A549 (cell line): ENCODE measurements around the gene CCDC157. TPM values are rescaled to one million over a fixed set of nuclear protein-coding genes. Genes with fewer than 3 reads are reported as not detected.

Experiments used
- ATAC-seq, 2 experiments: fragments of 200-7000 bp in 1 of 2; fragments of >200 bp in 1 of 2; cut with Nextera tagmentation in 1 of 2; cut with Tn5 transposase in 1 of 2; 3 replicates each; pipeline versions ENCODE4 v1.8.0 to v1.9.1; 2018 to 2020; ENCODE audit warnings: mild to moderate bottlenecking in 1 of 2, moderate library complexity in 1 of 2
- CTCF ChIA-PET: fragments of 300-600 bp; sonication (Branson Sonifier 250); formaldehyde crosslinking; extraction: SDS; loops from one replicate; lab custom pipeline; 2021; ENCODE audit warnings: antibody characterized with exemption, inconsistent platforms; lab: Yijun Ruan, JAX
- POLR2A ChIA-PET: fragments of 350-600 bp; formaldehyde crosslinking; extraction: SDS; loops from one replicate; lab custom pipeline; 2021; ENCODE audit warnings: antibody characterized with exemption, inconsistent platforms; lab: Yijun Ruan, JAX
- DNase-seq, 2 experiments: peaks; one replicate each; pipeline versions ENCODE4 v3.0.0 to v3.0.0-alpha.2; 2011 to 2016; ENCODE audit warnings: low read depth in 1 of 2, low spot score in 1 of 2
- FAIRE-seq: peaks from 2 replicates; lab custom pipeline; 2011; peaks lifted over from hg19 to GRCh38; lab: Jason Lieb, UNC
- H3K27ac ChIP-seq, 2 experiments: fragments of >200 bp; sonication (Bioruptor Twin); formaldehyde crosslinking; 3 replicates each; pipeline ENCODE4 v1.5.1; 2016 to 2017
- H3K4me1 ChIP-seq: fragments of >200 bp; sonication (Bioruptor Twin); formaldehyde crosslinking; 3 replicates; pipeline ENCODE4 v1.6.1; 2016
- H3K4me2 ChIP-seq: fragments of >200 bp; sonication (Bioruptor Twin); formaldehyde crosslinking; 3 replicates; pipeline ENCODE4 v1.6.1; 2016
- H3K4me3 ChIP-seq: fragments of >200 bp; sonication (Bioruptor Twin); formaldehyde crosslinking; 3 replicates; pipeline ENCODE4 v1.5.1; 2016
- H3K9me3 ChIP-seq: fragments of >200 bp; sonication (Bioruptor Twin); formaldehyde crosslinking; 3 replicates; pipeline ENCODE4 v1.6.1; 2016
- ATOH8 ChIP-seq: fragments of 250-450 bp; sonication (Bioruptor Pico); IDR thresholded peaks from 2 replicates; pipeline ENCODE4 v1.5.0; 2020; ENCODE audit warnings: low read depth, mild to moderate bottlenecking, moderate library complexity
- BCL3 ChIP-seq: fragments of >200 bp; sonication (Bioruptor Twin); formaldehyde crosslinking; IDR thresholded peaks from 3 replicates; pipeline ENCODE4 v1.6.1; 2016
- CEBPB ChIP-seq, 2 experiments: fragments of >200 bp in 1 of 2; sonication (Bioruptor Twin) in 1 of 2; formaldehyde crosslinking in 1 of 2; IDR thresholded peaks; 2 replicates each; pipeline ENCODE4 v1.6.1; 2012 to 2016
- EP300 ChIP-seq, 2 experiments: fragments of >200 bp; sonication (Bioruptor Twin); formaldehyde crosslinking; IDR thresholded peaks; 2 replicates in 1 of 2; 3 replicates in 1 of 2; pipeline ENCODE4 v1.6.1; 2016 to 2017
- FOSB ChIP-seq: fragments of 250-450 bp; sonication (Bioruptor Pico); IDR thresholded peaks from 2 replicates; pipeline ENCODE4 v1.5.0; 2020; ENCODE audit warnings: mild to moderate bottlenecking, moderate library complexity
- FOXS1 ChIP-seq: fragments of 250-450 bp; sonication (Bioruptor Pico); IDR thresholded peaks from 2 replicates; pipeline ENCODE4 v1.5.0; 2020; ENCODE audit warnings: mild to moderate bottlenecking, moderate library complexity
- GATA3 ChIP-seq: IDR thresholded peaks from 2 replicates; pipeline ENCODE4 v1.6.1; 2012; ENCODE audit warnings: borderline replicate concordance
- HES2 ChIP-seq: fragments of >200 bp; sonication (Bioruptor Twin); formaldehyde crosslinking; IDR thresholded peaks from 2 replicates; pipeline ENCODE4 v1.6.1; 2016
- HOXA7 ChIP-seq: fragments of 250-450 bp; sonication (Bioruptor Pico); IDR thresholded peaks from 2 replicates; pipeline ENCODE4 v1.5.0; 2020; ENCODE audit warnings: mild to moderate bottlenecking, moderate library complexity
- HOXB13 ChIP-seq: fragments of 250-450 bp; sonication (Bioruptor Pico); IDR thresholded peaks from 2 replicates; pipeline ENCODE4 v1.5.0; 2020; ENCODE audit warnings: low read depth, mild to moderate bottlenecking, moderate library complexity
- HOXB5 ChIP-seq: fragments of 250-450 bp; sonication (Bioruptor Pico); IDR thresholded peaks from 2 replicates; pipeline ENCODE4 v1.5.0; 2020; ENCODE audit warnings: mild to moderate bottlenecking, moderate library complexity
- JUN ChIP-seq, 2 experiments: fragments of >200 bp; sonication (Bioruptor Twin); formaldehyde crosslinking; IDR thresholded peaks; 2 replicates in 1 of 2; 3 replicates in 1 of 2; pipeline ENCODE4 v1.6.1; 2016 to 2017
- KDM5A ChIP-seq: fragments of 200-600 bp; sonication (generic); IDR thresholded peaks from 2 replicates; pipeline ENCODE4 v1.6.1; 2016; ENCODE audit warnings: antibody characterized with exemption, mild to moderate bottlenecking
- MAZ ChIP-seq: fragments of 150-350 bp; IDR thresholded peaks from 2 replicates; pipeline ENCODE4 v1.6.1; 2014; ENCODE audit warnings: antibody characterized with exemption, low read depth, low read length, borderline replicate concordance
- MYC ChIP-seq: IDR thresholded peaks from 2 replicates; pipeline ENCODE4 v1.6.1; 2012; ENCODE audit warnings: mild to moderate bottlenecking, inconsistent platforms, low read length, improper control_type of control experiment, borderline replicate concordance
- POLR2AphosphoS2 ChIP-seq: conservative IDR thresholded peaks from 2 replicates; pipeline ENCODE4 v1.6.1; 2012; ENCODE audit warnings: low read length, improper control_type of control experiment, inconsistent platforms
- REST ChIP-seq: fragments of 200-600 bp; sonication (generic); IDR thresholded peaks from 2 replicates; pipeline ENCODE4 v1.6.1; 2016; ENCODE audit warnings: antibody characterized with exemption, mild to moderate bottlenecking, moderate library complexity
- RFX5 ChIP-seq: fragments of 450-650 bp; IDR thresholded peaks from 2 replicates; pipeline ENCODE4 v1.7.1; 2014; ENCODE audit warnings: antibody characterized with exemption, mild to moderate bottlenecking, moderate library complexity
- RNF2 ChIP-seq: fragments of 200-600 bp; sonication (generic); IDR thresholded peaks from 2 replicates; pipeline ENCODE4 v1.6.1; 2016; ENCODE audit warnings: low read depth, mild to moderate bottlenecking, antibody characterized with exemption, moderate library complexity, borderline replicate concordance
- TFCP2L1 ChIP-seq: fragments of 250-450 bp; sonication (Bioruptor Pico); IDR thresholded peaks from 2 replicates; pipeline ENCODE4 v1.5.0; 2021; ENCODE audit warnings: mild to moderate bottlenecking
- WGBS: methylation state at CpG from one replicate; pipeline ENCODE4 v1.1.6; 2017; ENCODE audit errors: missing lambda C conversion rate; 5-methylcytosine and 5-hydroxymethylcytosine counted together
- polyA plus RNA-seq, 4 experiments: library from polyadenylated mRNA; depleted of rRNA in 3 of 4; stranded (reverse); fragments of >200 nt; fragmentation: RNase III in 1 of 4; extraction: RNeasy Plus Mini Kit Qiagen cat#74134 plus additional on column Dnase treatment in 1 of 4; gene quantifications; 2 replicates in 3 of 4; 3 replicates in 1 of 4; pipeline ENCODE4 v1.2.3, GENCODE V29; 2011 to 2017
- TF ChIP-seq, protein P1 (sequence below): IDR thresholded peaks from 2 replicates; pipeline ENCODE4 v1.6.1; 2012; ENCODE audit warnings: low read depth, borderline replicate concordance

CCDC157 gene
- polyA plus RNA-seq, 2 of the 4 experiments (the other 2 are of a cell fraction): 1.4 to 2.5 TPM

DNA sequence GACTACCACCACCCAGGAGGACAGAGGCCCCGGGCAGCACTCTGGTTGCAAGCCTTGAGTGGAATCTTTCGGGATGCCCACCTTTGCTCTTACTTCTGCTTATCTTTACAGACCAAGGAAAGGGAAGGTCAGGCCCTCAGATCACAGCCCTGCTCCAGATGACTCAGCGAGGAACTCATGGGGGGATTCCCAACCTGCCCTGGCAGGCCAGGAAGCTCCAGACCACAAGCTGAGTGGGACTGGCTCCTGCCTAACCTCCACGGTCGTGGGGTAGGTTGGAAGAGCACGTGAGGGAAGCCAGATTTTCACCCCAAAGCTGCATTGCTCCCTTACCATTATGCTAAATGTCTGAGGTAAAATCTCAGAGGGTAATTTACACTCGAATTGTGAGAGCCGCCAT lies 41.9 kb upstream of the CCDC157 start:
- DNase-seq: no peak
- Histone ChIP-seq H3K4me3 (no peak overlapping the region), H3K4me2 (peak overlapping the region; percentile 26; the same call in 1 of the 3 replicates), H3K4me1 (peaks cover 42% of the 10 kb centered on the region), H3K9me3 (no peaks in the 10 kb centered on the region), H3K27ac (peak overlapping the region in 1 of 2 experiments; percentile 75; a peak in 4 of 6 replicates)
- FAIRE-seq: no peak
- ChIA-PET POLR2A (no interaction called here), CTCF (interaction anchor here (1.0 to 5.0 kb wide), 3 partner anchors 9 to 27 kb away, joined by 3 to 18 read pairs (median 7); no protein-coding TSS in a partner anchor)
- peak in 1 of 2 experiments; percentile 45; a peak in 2 of 6 replicates for ATAC-seq
- WGBS: 45% methylated on average over 8 of the region's 8 CpGs
- TF ChIP-seq FOXS1 (CRISPR knock-in tag) (no peak), MAZ (no peak), HOXB13 (CRISPR knock-in tag) (no peak), HES2 (no peak), GATA3 (no peak), CEBPB (IDR thresholded peaks at IDR 0.05) (no peak), KDM5A (no peak), JUN (IDR thresholded peaks at IDR 0.05) (no peak), TFCP2L1 (CRISPR knock-in tag) (no peak), REST (no peak), MYC (no peak), HOXB5 (CRISPR knock-in tag) (no peak)
- TF ChIP-seq, protein P1, sequence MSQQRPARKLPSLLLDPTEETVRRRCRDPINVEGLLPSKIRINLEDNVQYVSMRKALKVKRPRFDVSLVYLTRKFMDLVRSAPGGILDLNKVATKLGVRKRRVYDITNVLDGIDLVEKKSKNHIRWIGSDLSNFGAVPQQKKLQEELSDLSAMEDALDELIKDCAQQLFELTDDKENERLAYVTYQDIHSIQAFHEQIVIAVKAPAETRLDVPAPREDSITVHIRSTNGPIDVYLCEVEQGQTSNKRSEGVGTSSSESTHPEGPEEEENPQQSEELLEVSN: no peak

- TF ChIP-seq EP300 (IDR thresholded peaks at IDR 0.05) (no peak), FOSB (CRISPR knock-in tag) (no peak), ATOH8 (no peak), RFX5 (no peak), JUN (IDR thresholded peaks at IDR 0.05) (no peak), POLR2AphosphoS2 (no peak), KDM5A (no peak), RNF2 (no peak), BCL3 (no peak), HOXA7 (no peak)
- H3K4me3 ChIP-seq: no peak overlapping the region
- WGBS: 92% methylated on average over 2 of the region's 2 CpGs
- ChIA-PET CTCF (interaction anchor here (0.7 to 5.0 kb wide), 4 partner anchors 8 to 895 kb away, joined by 3 to 18 read pairs (median 5); no protein-coding TSS in a partner anchor), POLR2A (no interaction called here)
- peaks cover 40% of the 10 kb centered on the region for H3K4me1 ChIP-seq
- no peaks in the 10 kb centered on the region for H3K9me3 ChIP-seq
- H3K4me2 ChIP-seq: no peak overlapping the region
- FAIRE-seq (no peak), DNase-seq (no peak), ATAC-seq (no peak)
- peak overlapping the region in 1 of 2 experiments; percentile 75; a peak in 2 of 6 replicates for H3K27ac ChIP-seq
Measured at GRCh38 chr22:30315962-30316576, 40.7 kb upstream of the CCDC157 start.
